Renal cortical epithelial cell (primary cell): Measurements from ENCODE around the gene DUSP2. TPM values are rescaled to one million over a fixed set of nuclear protein-coding genes. Genes with fewer than 3 reads are reported as not detected.
"Not testable (repeated sequence)": the region's sequence is repeated elsewhere in the genome, so short reads cannot be mapped to it uniquely, and the experiment has no call there.

Experiments
- DNase-seq: peaks from one replicate; pipeline ENCODE4 v3.0.0-alpha.2; 2011; ENCODE audit warnings: low read depth
- total RNA-seq: library from RNA; depleted of rRNA; stranded (reverse); fragments of >200 nt; gene quantifications from 2 replicates; pipeline ENCODE4 v1.2.3, GENCODE V29; 2014

The DUSP2 gene
- total RNA-seq, 1 donor from 2014 or later = 0.40 TPM

DNA sequence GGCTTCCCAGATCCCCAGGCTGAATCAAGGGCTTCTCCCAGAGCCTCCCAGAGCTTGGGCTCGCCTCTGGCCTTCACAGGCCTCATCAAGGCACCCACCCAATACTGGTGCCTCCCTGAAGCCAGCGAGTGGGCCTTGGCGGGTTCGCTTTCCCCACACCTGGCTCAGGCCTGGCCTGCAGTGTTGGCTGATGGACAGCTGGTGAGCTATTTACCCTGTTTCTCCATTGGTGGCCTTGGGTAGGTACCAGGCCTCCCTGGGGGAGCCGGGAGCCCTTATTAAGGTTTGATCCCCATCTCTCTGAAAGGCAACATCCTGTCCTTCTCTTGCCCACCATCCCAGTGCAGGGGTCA lies 18.2 kb upstream of the DUSP2 start:
- no peak for DNase-seq

DNA sequence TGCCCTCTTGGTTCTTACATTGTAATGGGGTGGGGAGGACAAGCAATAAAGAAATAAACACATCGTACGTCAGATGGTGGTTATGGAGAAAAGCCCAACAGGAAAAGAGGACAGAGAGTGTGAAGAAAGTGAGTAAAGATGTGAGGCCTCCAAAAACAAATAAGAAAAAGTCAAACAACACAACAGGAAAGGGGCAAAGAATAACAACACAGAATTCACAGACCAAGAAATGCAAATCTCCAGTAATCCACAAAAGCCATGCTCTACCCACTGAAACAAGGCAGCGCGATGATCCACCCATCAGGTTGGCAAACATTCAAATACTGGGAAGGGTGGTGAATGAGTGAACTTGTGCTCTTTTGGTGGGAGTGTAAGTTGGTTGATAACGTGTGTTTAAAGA lies 16.7 kb upstream of the DUSP2 start:
- no peak for DNase-seq

DNA sequence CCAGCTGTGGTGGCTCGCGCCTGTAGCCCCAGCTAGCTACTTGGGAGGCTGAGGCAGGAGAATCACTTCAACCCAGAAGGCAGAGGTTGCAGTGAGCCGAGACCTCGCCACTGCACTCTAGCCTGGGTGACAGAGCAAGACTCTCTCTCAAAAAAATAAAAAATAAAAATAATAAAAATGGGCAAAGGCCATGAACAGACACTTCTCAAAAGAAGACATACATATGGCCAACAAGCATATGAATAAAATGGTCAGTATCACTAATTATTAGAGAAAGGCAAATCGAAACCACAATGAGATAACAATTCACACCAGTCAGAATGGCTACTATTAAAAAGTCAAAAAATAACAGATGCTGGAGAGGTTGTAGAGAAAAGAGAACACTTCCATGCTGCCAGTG lies 15.1 kb upstream of the DUSP2 start:
- not testable (repeated sequence) for DNase-seq

DNA sequence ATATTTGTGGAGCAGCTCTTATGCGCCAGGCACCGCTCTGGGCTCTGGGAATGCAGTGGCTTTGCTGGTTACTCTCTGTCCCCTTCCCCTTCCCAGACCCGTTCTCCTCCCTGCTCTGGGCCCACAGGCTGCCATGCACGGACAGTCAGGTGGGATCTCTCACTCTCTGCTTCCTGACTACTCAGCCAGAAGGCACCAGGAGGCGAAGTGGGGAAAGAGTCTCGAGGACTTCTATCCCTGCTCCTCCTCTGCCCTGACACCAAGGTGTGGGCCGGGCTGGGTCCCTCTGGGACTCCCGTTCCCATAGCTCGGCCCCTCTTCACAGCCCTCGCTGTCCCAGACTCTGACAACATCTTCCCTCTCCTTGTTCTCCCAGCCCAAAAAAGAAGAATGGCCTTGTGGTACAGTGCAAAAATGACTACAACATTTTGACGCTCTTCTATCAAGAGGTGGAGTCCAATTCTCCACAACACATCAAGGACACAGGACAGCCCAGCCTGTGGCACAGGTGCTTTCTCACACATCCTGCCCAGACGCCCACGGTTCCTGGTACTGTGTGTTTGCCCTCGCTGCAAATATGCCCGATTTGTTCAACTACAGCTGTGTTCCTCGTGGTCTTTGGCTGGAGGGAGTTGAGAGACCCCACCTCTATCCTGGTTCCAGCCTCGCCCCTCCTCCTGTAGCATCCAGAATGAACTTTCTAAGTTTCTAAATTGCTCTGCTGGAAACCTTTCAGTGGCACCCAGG lies 14.0 kb upstream of the DUSP2 start:
- no peak for DNase-seq

DNA sequence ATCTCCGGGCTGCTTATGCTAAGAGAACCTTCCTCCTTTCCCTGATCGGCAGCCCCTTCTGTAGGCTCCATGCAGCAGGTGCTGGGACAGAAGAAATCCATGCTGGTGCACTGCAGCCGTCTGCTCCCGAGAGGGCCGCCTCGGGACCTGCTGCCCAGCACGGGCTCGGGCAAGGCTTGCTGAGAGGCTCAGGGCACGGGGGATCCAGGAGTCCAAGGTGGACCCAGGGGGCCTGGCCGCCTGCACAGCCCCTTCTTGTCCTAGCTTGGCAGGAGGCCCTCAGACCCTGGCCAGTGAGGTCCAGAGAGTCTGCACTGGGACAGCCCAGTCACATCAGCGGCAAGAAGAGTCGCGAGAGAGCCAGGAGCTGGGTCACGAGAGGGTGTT lies 13.3 kb upstream of the DUSP2 start:
- DNase-seq = no peak

DNA sequence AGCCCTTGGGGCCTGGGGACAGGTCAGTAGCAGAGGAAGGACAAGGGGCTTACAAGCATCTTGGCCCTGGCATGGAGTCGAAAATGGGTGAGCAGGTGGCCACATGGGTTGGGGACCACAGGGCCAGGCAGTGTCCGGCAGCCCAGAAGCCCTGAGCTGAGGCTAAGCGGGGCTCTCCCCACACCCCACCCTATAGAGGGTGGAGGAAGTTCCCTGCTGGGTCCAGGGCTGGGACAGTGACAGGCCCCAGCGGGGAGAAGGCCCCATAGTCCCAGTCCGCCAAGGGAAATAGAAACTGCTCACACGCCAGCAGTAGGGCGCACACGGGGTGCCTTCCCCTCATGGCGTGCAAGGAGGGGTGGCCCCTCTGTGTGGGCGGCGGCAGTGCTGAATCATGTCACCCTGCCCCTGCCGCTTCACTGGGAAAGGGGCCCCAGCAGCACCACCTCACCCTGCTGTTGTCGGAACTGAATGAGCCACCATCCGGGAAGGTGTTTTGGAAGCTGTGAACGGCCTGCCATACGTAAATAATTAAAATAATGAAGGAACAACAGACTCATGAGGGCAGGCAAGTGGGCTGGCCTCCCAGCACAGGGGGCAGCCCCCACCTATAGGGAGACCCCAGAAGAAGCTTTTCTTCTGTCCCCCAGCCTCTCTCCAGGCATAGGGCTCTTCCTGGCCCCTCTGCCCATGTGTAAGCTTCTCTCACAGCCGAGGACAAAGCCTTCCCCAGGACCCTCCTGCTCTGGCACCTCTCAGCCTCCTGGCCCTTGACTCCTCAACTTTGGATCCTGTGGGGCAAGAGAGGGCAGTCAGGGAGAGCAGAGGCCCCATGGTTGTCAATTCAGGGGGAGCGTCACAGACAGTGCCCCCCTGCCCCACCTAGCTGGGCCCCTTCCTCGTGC lies 12.7 kb upstream of the DUSP2 start:
- DNase-seq = no peak

DNA sequence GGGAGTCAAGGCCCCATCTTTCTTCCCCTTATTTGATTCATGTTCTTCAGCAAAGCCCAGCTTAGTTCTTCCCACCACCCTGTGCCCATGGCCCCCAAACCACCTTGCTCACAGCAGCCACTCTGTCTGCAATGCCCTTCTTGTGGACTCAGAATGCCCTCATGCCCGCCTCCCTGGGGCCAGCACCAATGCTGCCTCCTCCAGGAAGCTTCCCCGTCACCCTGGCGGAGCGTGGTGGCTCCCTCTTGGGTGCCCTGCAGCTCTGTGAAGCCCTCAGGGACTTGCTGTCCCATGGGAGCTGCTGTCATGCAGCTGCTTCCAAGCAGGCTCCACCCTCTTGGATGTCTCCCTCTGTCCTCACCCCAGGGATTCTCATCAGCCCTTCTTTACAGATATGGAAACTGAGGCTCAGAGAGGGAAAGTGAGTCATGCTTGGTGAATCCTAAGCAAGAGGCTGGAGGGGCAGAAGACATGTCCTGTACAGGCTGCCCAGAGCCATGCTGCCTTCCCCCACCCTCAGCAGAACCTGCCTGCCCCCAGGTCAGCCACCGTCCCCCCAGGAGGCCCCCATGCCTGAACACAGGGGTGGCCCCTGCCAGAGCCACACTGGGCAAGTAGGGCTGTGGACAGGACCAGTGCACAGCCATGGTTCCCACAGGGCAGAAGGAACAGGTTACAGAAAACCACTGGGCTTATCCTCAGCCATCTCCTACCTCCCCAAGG lies 11.8 kb upstream of the DUSP2 start:
- no peak for DNase-seq

DNA sequence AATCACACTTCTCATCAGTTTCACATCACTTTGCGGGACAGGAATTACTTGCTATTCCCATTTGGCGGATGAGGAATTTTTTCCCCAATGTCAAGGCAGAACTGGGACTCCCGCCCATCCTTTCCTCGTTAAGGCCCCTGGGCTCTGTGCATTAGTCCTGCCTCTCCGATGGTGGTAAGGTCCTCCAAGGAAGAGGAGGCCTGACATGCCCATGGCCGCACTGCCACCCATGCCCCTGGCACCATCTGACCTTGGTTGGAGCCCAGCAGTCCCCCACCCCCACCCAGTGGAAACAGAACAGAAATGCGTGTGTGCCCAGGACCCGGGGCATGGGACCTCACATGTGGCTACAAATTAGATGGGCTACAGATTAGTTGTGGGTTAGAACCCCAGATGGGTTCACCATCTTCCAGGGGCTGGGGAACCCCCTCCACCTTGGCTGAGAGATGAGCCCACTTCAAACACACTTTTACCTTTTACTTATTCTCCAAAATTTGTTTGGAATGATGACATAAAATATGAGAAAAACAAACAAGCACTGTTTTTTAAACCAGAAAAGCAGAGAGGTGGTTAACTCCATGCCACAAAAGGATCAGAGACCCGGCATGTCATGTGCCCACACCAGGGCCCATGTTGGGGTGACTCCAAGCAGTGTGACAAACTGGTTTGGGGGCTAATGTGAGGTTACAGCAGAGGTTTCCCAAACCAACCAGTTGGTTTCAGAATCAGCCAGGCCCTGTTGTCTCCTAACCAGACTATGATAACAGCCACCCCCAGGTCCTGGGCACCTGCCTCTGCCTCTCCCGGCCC lies 11.0 kb upstream of the DUSP2 start:
- DNase-seq = no peak

DNA sequence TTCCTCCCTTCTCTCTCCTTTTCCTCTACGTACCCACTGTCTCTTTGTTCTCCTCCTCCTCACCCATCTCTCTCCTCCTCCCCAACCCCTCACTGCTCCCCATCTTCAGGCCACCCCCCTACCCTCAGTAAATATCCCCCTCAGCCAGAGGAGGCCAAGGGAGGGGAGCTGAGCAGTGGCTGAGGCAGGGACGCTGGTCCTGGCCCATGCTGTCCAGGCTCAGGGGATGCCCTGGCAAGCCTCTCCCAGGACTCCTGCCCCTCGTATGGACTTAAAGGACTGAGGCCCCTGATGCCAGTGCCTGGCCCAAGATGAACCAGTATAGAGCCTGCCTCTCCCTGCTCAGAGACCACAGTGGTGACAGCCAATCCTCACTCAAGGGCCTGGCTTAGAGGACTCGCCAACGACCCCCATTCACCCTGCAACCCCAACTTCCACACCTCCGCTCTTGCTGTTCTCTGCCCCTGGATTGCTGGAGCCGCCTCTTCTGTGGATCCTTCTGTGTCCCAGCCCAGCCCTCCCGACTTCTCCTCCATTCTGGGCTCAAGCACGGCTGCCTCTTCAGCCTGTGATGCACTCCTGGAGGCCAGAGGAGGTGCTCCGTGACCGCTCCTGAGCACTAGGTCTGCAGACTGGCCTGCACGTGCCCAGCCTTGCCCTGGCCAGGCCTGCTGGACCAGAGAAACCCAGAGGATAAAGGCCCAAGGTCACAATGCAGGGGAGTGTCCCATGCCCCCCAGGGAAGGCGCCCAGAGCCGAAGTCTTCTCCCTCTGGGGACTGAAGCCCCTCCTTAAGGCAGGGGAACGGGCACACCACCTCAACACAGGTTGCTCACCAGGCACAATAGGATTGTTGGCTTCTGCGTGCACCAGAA lies 9.5 kb upstream of the DUSP2 start:
- no peak for DNase-seq

DNA sequence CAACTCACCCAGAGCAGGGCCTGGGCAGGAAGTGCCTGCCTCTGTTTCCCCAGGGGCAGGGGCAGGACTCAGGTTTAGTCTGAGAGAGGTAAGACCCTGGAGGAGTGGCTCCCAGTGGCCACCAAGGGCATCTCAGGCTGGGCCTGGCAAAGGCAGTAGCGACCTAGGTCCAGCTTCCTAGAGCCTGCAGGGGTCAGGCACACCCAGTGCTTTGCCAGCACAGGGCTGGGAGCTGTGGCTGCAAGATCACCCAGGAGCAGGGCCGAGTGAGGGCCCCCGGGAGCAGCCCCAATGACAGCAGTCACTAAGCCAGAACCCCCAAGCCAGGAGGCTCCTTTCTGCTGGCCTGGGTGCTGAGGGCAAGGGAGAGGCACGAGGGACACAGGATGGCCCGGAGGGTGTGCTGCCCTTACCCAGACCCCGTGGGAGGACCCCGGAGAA lies 8.8 kb upstream of the DUSP2 start:
- no peak for DNase-seq

DNA sequence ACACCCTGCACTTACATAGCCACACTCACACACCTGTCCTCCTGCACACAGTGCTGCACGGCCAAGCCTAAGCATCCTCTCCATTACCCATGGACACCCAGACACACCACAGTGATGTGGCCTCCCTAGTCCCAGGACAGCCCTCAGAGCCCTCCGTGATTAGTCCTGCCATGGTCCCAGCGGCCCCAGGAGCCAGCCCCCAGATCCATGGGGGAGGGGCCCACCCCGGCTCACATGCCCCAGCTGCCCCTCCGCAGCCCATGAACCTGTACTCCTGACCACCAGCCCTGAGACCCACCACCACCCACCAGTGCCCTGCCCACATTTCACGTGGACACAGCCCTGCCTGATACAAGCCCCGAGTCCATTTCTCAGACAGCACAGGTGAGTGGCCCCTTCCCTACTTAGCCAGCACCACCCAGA lies 8.1 kb upstream of the DUSP2 start:
- DNase-seq = no peak

DNA sequence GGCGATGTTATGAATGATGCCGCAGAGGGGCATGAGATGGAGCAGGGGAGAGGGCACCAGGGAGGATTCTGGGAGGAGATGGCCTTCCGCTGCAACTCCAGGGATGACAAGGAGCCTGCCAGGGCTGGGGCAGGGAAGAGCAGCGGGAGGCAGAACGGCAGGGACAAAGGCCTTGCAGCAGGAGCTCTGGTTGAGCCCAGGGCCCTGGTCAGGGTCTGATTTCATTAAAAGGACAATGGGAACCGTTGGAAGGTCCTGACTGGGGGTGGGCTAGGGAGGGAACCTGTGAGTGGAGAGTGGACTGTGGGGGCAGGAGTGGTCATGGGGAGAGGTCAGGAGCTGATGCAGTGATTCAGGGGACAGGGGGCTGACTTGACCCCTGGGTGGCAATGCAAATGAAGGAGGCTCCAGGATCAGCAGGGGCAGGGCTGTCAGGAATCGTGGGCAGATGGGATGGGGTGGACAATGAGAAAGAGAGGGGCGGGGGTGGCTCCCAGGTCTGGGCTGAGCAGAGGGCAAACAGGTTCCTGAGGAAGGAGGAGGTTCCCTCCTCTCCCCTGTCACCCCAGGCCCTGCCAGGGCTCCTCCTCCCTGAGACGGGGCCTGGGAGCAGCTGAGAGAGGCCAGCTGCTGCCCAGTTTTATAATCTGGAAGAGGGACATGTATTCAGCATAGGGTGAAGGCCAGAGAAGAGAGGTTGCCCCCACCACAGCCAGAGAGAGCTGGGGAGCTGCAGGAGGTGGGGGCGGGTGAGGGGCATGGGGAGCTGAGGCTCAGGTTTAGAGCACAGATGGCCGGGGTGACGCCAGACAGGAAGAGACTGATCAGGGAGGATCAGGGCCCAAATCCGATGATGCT lies 7.3 kb upstream of the DUSP2 start:
- no peak for DNase-seq

DNA sequence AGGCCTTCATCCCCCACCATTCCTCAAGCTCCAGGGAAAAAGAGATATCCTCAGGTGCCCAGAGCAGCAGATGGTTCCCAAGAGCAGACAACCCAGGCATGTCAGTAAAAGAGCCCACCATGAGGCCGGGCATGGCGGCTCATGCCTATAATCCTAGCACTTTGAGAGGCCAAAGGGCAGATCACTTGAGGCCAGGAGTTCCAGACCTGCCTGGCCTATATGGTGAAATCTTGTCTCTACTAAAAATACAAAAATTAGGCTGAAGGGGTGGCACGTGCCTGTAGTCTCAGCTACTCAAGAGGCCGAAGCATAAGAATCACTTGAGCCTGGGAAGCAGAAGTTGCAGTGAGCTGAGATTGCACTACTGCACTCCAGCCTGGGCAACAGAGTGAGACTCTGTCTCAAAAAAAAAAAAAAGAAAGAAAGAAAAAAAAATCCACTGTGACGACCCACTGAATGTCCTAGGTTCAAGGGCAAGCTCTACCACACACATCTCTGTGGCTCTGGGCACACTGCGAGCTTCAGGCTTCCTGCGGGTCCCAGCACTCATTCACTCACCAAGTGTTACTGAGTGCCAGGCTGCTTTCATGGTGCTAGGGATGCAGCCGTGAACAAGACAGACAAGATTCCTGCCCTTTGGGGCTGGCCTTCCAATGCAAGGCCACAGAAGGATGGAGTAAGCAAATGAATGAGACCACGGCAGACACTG lies 6.5 kb upstream of the DUSP2 start:
- DNase-seq = no peak

DNA sequence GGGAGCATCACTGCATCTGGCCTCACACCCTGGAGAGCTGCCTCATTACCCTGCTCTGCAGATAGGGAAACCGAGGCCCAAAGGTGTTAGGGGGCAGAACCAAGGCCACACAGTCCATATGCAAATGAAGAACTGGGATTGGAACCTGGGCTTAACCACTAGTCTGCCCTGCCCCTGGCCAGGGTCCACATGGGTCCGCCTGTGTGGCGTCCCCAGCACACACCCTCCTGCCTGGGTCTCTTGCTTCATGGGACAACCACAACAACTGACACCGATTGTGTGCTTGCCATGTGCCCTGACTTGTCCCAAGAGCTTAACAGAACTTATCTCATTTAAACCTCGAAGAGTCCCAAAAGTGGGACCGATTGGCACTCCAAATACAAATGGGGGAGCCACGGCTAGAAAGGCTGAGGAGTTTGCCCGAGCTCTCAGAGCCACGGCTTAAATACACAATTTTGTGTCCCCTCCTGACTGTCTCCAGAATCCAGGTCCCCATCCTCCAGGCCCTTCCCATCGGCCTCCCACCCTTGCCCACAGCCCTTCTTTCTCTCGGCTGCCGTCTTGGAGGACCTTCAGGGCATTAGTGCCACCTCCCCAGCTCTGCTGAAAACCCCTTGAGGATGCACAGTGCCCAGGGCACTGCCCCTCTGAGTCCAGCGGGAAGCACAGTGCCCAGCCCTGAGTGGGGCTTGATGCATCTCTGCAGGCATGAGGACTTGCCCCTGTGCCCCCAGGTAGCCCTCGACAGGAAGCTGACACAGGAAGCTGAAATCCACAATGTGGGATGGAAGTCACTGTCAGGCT lies 5.8 kb upstream of the DUSP2 start:
- DNase-seq = no peak

DNA sequence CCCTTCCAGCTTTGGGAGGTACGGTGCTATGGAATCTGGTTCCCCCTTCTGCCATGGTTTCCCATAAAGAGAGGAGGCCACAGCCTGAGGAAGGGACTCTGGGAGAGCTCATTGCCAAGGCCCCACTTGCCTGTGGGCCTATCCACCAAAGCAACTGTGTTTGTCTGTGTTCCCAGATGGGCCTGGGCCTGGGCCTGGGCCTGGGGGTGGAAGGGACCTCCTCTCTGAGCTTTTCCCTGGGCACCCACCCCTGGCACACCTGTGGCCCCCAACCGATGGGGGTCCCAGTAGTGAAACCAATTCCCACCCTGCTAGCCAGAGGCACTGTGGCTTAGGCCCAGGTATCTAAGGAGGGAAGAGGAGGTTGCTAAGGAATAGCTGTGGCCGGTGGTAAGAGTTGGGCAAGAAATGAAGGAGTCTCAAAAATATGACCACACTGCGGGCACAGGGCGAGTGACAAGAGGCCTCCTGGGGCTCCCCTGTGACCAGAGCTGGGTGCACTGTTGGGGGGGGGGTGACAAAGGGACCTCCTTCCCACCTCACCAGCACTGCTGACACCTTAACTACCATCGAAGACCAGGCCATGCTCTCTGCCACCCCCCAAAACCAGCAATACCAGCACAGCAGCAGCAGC lies 4.9 kb upstream of the DUSP2 start:
- DNase-seq = no peak

DNA sequence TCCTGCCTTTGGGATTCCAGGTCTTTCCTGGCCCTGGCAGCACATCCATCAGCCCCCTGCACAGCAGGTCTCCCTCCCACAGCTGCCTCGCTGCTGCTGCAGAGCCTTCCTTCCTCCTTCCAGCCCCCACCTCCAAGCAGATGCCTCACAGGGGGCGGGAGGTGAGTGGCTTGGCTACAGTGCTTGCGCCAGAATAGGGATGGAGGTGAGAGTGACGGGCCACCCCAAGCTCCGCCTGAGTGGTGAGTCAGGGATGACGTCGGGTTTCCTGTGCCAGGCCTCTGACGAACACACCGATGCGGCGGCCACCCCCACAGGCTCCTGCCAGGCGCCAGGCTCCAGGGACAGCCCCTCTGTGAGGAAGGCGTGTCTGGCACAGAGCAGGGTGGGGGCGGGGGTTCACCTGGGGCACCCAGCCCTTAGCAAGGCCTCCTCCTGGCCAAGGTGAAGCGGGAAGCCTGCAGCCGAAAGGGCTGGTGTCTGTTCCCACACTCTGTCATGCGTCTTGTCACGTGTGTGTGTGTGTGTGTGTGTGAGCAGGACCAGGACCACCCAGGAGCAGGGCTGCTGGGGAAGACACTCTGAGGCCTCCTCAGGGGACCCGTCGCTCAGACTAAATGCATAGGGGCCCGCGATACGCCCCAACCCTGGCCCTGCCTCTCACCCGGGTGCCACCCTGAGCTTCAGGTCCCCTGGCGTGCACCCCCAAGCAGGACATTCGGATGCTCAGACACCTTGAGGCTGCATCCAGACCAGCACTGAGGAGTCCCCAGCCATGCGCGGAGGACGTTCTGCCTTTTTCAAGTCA lies 3.4 kb upstream of the DUSP2 start:
- DNase-seq = peak; percentile 58
